Measurements from ENCODE around the gene CACNG4.

CACNG4 gene

DNA sequence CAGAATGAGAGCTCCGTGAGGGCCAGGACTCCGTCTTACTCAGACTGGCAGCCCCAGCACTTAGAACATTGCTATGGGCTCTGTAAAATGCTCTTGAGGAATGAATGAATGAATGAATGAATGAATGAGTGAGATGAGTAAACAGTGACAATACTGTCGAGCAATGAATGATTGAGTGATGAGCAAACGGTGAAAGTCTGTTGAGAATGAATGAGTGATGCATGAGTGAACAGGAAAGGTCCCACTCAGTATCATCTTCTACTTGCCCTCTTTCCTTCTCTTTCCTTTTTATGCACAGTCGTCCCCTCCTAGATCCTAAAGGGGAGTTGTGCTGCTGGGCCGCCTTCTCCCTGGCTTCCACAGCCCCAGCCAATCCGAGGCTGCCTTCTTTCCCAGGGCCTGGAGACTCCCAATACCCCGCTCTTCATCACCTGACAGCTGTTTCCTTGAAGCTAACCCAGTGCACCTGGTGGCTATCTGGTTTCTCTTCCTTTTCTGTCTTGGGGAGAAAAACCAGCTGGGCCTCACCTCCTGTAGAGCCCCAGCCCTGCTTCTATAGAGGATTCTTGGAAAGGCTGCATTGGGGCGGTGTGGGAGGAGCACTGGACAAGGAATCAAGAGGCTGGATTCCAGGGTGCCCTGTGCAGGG lies 47.1 kb downstream of the CACNG4 start:
- H3K79me2 ChIP-seq (ENCODE audit: insufficient read depth, low read length): no peaks in the 10 kb centered on the region
- no peaks in the 10 kb centered on the region for H3K4me1 ChIP-seq (ENCODE audit: insufficient read depth, low read length, poor library complexity, severe bottlenecking)
- no peaks in the 10 kb centered on the region for H3K27me3 ChIP-seq (ENCODE audit: insufficient read depth, low read length, poor library complexity, severe bottlenecking)
- H2AFZ ChIP-seq (ENCODE audit: low read length): no peak overlapping the region
- H3K9me3 ChIP-seq (ENCODE audit: insufficient read depth, low read depth, low read length): 0 out of 2 replicates have a peak, but pooled peaks cover 6% of the 10 kb centered on the region
- no peak overlapping the region for H3K4me3 ChIP-seq (ENCODE audit: low read length, poor library complexity, severe bottlenecking)
- H3K4me2 ChIP-seq (ENCODE audit: low read depth, low read length, poor library complexity, severe bottlenecking): no peak overlapping the region
- no peak overlapping the region for H3K9ac ChIP-seq (ENCODE audit: low read depth, low read length, poor library complexity, severe bottlenecking)
- H3K9me2 ChIP-seq (replicated peaks; ENCODE audit: low read depth, low read length): no peaks in the 10 kb centered on the region
- H3K36me3 ChIP-seq (ENCODE audit: insufficient read depth, low read length): no peaks in the 10 kb centered on the region
- H4K20me1 ChIP-seq (ENCODE audit: insufficient read depth, low read length, poor library complexity, severe bottlenecking): no peaks in the 10 kb centered on the region
- TF ChIP-seq EZH2phosphoT487 (IDR thresholded peaks at IDR 0.05; ENCODE audit: borderline replicate concordance): no peak
- TF ChIP-seq, protein P1, sequence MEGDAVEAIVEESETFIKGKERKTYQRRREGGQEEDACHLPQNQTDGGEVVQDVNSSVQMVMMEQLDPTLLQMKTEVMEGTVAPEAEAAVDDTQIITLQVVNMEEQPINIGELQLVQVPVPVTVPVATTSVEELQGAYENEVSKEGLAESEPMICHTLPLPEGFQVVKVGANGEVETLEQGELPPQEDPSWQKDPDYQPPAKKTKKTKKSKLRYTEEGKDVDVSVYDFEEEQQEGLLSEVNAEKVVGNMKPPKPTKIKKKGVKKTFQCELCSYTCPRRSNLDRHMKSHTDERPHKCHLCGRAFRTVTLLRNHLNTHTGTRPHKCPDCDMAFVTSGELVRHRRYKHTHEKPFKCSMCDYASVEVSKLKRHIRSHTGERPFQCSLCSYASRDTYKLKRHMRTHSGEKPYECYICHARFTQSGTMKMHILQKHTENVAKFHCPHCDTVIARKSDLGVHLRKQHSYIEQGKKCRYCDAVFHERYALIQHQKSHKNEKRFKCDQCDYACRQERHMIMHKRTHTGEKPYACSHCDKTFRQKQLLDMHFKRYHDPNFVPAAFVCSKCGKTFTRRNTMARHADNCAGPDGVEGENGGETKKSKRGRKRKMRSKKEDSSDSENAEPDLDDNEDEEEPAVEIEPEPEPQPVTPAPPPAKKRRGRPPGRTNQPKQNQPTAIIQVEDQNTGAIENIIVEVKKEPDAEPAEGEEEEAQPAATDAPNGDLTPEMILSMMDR (conservative IDR thresholded peaks at IDR 0.05; ENCODE audit: low read length): no peak
- H3F3A ChIP-seq (ENCODE audit: low read depth): no peaks in the 10 kb centered on the region

DNA sequence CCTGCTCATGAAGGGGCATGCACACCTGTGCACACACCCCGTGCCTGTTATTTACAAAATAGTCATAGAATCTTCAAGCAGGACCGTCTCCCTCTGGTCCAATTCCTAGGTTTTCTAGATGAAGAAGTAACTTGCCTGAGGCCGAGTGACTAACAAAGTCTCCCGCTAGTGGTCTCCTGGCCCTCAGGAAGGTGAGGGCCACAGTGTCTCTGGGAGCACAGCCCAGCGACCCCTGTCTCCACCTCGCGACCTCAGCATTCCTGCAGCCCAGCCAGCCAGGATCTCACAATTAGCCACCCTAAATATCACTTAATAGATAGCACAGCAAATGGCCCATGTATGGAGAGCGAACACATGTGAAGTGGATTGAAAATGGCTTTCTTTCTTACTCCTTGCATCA lies 49.4 kb downstream of the CACNG4 start:
- H3K9me3 ChIP-seq (ENCODE audit: insufficient read depth, low read depth, low read length): no peaks in the 10 kb centered on the region
- H3K27me3 ChIP-seq (ENCODE audit: insufficient read depth, low read length, poor library complexity, severe bottlenecking): no peaks in the 10 kb centered on the region
- no peaks in the 10 kb centered on the region for H3K4me1 ChIP-seq (ENCODE audit: insufficient read depth, low read length, poor library complexity, severe bottlenecking)
- no peaks in the 10 kb centered on the region for H3K36me3 ChIP-seq (ENCODE audit: insufficient read depth, low read length)
- no peaks in the 10 kb centered on the region for H3F3A ChIP-seq (ENCODE audit: low read depth)
- H3K79me2 ChIP-seq (ENCODE audit: insufficient read depth, low read length): no peaks in the 10 kb centered on the region
- H2AFZ ChIP-seq (ENCODE audit: low read length): no peak overlapping the region
- TF ChIP-seq, protein P1 (conservative IDR thresholded peaks at IDR 0.05; ENCODE audit: low read length): no peak
- no peak for TF ChIP-seq EZH2phosphoT487 (IDR thresholded peaks at IDR 0.05; ENCODE audit: borderline replicate concordance)
- H3K9me2 ChIP-seq (replicated peaks; ENCODE audit: low read depth, low read length): no peaks in the 10 kb centered on the region
- H4K20me1 ChIP-seq (ENCODE audit: insufficient read depth, low read length, poor library complexity, severe bottlenecking): no peaks in the 10 kb centered on the region
- no peak overlapping the region for H3K4me2 ChIP-seq (ENCODE audit: low read depth, low read length, poor library complexity, severe bottlenecking)
- no peak overlapping the region for H3K4me3 ChIP-seq (ENCODE audit: low read length, poor library complexity, severe bottlenecking)
- H3K9ac ChIP-seq (ENCODE audit: low read depth, low read length, poor library complexity, severe bottlenecking): no peak overlapping the region

DNA sequence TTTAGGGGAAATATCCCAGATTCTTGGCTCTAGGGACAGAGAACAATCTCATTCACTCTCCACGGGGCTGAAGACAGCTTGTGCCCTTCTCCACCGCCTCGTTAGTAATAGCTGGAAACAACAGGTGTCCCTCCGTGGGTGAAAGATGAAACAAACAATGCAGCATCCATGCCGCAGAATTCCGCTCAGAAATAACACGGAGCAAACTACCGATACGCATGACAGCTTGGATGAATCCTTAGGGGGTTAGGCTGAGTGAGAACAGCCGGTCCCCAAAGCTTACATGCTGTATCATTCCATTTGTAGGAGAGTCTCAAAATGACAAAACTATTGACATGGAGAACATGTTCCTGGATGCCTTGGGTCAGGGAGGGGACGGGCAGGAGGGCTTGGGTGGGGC lies 50.5 kb downstream of the CACNG4 start:
- no peaks in the 10 kb centered on the region for H3K36me3 ChIP-seq (ENCODE audit: insufficient read depth, low read length)
- H2AFZ ChIP-seq (ENCODE audit: low read length): no peak overlapping the region
- no peaks in the 10 kb centered on the region for H3F3A ChIP-seq (ENCODE audit: low read depth)
- TF ChIP-seq, protein P1 (conservative IDR thresholded peaks at IDR 0.05; ENCODE audit: low read length): no peak
- no peak for TF ChIP-seq EZH2phosphoT487 (IDR thresholded peaks at IDR 0.05; ENCODE audit: borderline replicate concordance)
- no peaks in the 10 kb centered on the region for H3K9me2 ChIP-seq (replicated peaks; ENCODE audit: low read depth, low read length)
- H3K4me1 ChIP-seq (ENCODE audit: insufficient read depth, low read length, poor library complexity, severe bottlenecking): no peaks in the 10 kb centered on the region
- no peaks in the 10 kb centered on the region for H3K79me2 ChIP-seq (ENCODE audit: insufficient read depth, low read length)
- no peaks in the 10 kb centered on the region for H3K27me3 ChIP-seq (ENCODE audit: insufficient read depth, low read length, poor library complexity, severe bottlenecking)
- no peak overlapping the region for H3K4me3 ChIP-seq (ENCODE audit: low read length, poor library complexity, severe bottlenecking)
- H3K9me3 ChIP-seq (ENCODE audit: insufficient read depth, low read depth, low read length): no peaks in the 10 kb centered on the region
- H3K4me2 ChIP-seq (ENCODE audit: low read depth, low read length, poor library complexity, severe bottlenecking): no peak overlapping the region
- no peak overlapping the region for H3K9ac ChIP-seq (ENCODE audit: low read depth, low read length, poor library complexity, severe bottlenecking)
- H4K20me1 ChIP-seq (ENCODE audit: insufficient read depth, low read length, poor library complexity, severe bottlenecking): no peaks in the 10 kb centered on the region
